ENCODE measurements around the gene LAMA5.

The LAMA5 gene

GRCh38 chr20:62391165-62392076 is 24.3 kb upstream of the LAMA5 start:
- no peak overlapping the region for H3K4me3 ChIP-seq (ENCODE audit: low read depth, low read length)
- DNase-seq (ENCODE audit: low read depth) = peak; percentile 88
- TF ChIP-seq CTCF (IDR thresholded peaks at IDR 0.05; ENCODE audit: control insufficient read depth, extremely low read depth, insufficient read depth) = no peak

- TF ChIP-seq CTCF (IDR thresholded peaks at IDR 0.05; ENCODE audit: control insufficient read depth, extremely low read depth, insufficient read depth) = no peak
- H3K4me3 ChIP-seq (ENCODE audit: low read depth, low read length) = no peak overlapping the region
- no peak for DNase-seq (ENCODE audit: low read depth)
These were observed 23.4 kb upstream of the LAMA5 start for GRCh38 chr20:62390317-62391164.

GRCh38 chr20:62389601-62390087 is 22.5 kb upstream of the LAMA5 start:
- no peak for DNase-seq (ENCODE audit: low read depth)
- no peak for TF ChIP-seq CTCF (IDR thresholded peaks at IDR 0.05; ENCODE audit: control insufficient read depth, extremely low read depth, insufficient read depth)

GRCh38 chr20:62388839-62389600 is 21.9 kb upstream of the LAMA5 start:
- no peak for TF ChIP-seq CTCF (IDR thresholded peaks at IDR 0.05; ENCODE audit: control insufficient read depth, extremely low read depth, insufficient read depth)
- H3K4me3 ChIP-seq (ENCODE audit: low read depth, low read length) = no peak overlapping the region
- no peak for DNase-seq (ENCODE audit: low read depth)

More at GRCh38 chr20:62389601-62390087, 22.5 kb upstream of the LAMA5 start:
- no peak overlapping the region for H3K4me3 ChIP-seq (ENCODE audit: low read depth, low read length)

GRCh38 chr20:62387933-62388635 is 21.0 kb upstream of the LAMA5 start:
- no peak for DNase-seq (ENCODE audit: low read depth)
- TF ChIP-seq CTCF (IDR thresholded peaks at IDR 0.05; ENCODE audit: control insufficient read depth, extremely low read depth, insufficient read depth) = no peak
- H3K4me3 ChIP-seq (ENCODE audit: low read depth, low read length) = peak overlapping the region; percentile 100

Data from LNCaP clone FGC (cell line).